ENCODE data around the gene LRRK1.
A peak's percentile ranks its signal among the peaks of the same experiment; 100 is the strongest.

Gene LRRK1

DNA sequence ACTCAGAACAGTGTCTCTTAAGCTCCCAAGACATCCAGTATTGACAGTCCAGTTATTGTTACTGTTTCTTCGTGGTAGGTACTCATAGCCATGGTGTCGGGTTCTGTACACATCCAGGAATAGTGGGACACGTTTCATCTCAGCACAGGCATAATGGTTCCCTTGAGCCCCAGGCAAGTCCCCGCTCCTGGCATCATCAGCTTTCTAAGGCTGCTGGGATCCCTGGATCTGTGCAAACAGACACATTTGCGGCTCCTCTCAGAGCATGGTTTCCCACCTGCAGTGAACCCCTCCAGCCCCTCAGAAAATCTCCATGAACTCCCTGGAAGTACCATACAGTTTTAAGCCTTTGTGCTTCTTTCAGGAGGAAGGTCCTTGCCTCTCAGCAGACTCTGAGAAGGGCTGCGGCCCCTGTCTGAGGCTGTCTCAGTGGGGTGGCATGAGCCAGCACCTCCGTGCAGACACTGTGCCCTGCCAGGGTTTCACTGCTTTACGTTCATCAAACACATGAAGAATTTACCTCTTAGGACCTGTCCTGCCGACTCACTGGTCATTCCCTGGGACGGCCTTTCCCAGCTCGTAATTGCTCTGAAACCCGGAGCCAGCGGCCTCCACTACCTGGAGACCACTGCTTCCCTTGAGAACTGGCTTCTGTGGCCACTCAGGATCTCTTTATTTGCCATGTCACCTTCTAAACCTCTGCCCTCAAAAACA is 124.9 kb downstream of the LRRK1 start:
- no peak for DNase-seq (ENCODE audit: low read depth)
- H3K4me3 ChIP-seq (ENCODE audit: low read depth, low read length): no peak overlapping the region
- TF ChIP-seq, protein P1, sequence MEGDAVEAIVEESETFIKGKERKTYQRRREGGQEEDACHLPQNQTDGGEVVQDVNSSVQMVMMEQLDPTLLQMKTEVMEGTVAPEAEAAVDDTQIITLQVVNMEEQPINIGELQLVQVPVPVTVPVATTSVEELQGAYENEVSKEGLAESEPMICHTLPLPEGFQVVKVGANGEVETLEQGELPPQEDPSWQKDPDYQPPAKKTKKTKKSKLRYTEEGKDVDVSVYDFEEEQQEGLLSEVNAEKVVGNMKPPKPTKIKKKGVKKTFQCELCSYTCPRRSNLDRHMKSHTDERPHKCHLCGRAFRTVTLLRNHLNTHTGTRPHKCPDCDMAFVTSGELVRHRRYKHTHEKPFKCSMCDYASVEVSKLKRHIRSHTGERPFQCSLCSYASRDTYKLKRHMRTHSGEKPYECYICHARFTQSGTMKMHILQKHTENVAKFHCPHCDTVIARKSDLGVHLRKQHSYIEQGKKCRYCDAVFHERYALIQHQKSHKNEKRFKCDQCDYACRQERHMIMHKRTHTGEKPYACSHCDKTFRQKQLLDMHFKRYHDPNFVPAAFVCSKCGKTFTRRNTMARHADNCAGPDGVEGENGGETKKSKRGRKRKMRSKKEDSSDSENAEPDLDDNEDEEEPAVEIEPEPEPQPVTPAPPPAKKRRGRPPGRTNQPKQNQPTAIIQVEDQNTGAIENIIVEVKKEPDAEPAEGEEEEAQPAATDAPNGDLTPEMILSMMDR (conservative IDR thresholded peaks at IDR 0.05; ENCODE audit: low read depth, low read length): no peak

DNA sequence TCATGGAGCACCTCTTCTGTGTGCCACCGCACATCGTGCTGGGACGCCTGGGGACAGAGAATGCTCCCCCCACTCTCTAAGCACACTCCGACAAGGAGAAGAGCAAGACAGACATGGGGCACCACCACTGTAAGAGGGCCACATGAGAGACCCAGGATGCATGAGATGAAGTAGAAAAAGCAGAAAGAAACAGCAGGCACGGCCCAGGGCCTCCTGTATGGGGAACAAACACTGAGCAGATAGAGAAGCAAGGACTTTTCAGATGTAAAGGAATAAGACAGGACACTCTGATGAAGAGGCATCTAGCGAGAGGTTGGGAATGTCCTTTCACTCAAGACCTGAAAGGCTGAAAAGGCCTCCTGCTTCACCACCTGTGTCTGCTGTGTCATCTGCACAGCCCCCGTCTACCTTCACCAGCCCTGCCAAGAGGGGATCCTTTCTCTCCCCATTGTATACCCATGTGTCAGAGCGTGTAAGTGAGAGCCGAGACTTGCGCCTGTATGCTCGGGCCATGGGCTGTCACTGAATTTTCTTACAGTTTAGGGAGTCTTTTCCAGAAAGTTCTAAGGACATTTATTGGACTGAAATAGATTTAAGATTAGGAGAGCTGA is 125.6 kb downstream of the LRRK1 start:
- H3K4me3 ChIP-seq (ENCODE audit: low read depth, low read length): no peak overlapping the region
- TF ChIP-seq, protein P1 (conservative IDR thresholded peaks at IDR 0.05; ENCODE audit: low read depth, low read length): no peak
- no peak for DNase-seq (ENCODE audit: low read depth)

DNA sequence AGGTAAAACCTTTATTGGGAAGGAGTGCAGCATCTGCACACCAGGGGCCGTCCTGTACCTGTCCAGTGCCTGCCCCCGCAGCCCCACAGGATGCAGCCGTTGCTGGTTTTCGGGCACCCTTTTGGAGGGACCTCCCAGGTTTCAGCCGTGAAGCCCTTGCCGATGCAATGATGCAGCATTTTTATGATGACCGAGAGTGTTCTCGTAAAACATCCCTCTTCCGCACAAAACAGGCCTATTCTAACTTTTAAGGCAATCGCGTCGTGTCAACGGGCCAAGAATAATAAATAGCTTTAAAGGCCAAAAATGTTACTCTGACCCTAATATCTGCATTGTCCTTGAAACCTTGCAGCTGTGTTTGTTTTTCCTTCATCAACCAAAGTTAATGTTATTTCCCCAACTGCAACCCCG is 126.1 kb downstream of the LRRK1 start:
- no peak overlapping the region for H3K4me3 ChIP-seq (ENCODE audit: low read depth, low read length)
- TF ChIP-seq, protein P1 (conservative IDR thresholded peaks at IDR 0.05; ENCODE audit: low read depth, low read length): peak; percentile 8
- DNase-seq (ENCODE audit: low read depth): peak; percentile 88

DNA sequence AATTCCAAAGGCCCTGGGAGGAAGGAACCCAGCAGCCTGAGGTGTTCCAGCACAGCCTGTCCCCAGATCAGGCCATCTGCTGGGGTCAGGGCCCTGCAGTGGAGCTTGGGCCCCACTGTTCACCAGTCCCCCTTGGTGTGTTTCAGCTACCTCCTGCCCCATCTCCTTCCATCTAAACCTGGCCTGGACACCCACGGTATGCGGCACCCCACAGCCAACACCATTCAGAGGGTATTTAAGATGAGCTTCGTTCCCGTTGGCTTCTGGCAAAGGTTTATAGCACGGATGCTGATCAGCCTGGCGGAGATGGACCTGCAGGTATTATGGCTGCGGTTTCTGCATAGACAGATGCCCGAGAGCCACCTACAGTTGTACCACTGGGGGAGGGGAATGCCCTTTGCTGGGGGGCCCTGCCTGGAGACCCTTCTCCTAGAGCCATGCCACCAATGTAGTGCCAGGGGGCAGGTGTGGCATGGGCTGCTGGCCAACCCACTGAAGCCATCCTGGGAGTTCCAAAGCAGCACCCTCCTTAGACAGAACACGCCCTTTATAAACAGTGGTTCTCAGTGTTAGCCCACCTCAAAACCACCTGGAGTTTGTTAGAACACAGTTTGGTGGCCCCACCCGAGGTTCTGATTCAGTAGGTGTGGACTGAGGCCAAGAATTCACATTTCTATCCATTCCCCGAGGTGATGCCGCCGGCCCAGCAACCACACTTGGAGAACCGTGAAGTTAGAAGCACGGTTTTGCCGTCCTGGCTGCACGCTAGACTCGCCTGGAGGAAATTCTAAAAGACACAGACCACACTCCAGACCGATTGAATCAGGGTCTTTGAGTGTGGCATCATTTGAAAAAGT is 126.9 kb downstream of the LRRK1 start:
- DNase-seq (ENCODE audit: low read depth): no peak
- TF ChIP-seq, protein P1 (conservative IDR thresholded peaks at IDR 0.05; ENCODE audit: low read depth, low read length): no peak
- no peak overlapping the region for H3K4me3 ChIP-seq (ENCODE audit: low read depth, low read length)

DNA sequence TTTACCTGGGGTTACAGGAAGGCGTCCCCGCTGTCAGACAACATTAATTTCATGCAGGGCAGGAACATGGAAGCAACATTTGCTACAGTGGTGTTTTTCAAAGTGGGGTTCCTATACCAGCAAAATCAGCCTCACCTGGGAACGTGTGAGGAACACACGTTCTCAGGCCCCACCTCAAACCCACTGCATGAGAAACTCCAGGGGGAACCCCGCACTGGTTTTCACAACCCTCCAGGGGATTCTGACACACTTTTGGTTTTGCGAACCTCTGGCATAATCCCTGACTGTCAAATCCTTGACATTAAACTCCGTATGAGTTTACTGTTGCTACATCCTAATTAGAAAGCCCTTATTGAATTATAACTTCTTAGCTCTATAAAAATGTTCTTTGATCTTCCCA is 127.7 kb downstream of the LRRK1 start:
- TF ChIP-seq, protein P1 (conservative IDR thresholded peaks at IDR 0.05; ENCODE audit: low read depth, low read length): no peak
- no peak for DNase-seq (ENCODE audit: low read depth)

DNA sequence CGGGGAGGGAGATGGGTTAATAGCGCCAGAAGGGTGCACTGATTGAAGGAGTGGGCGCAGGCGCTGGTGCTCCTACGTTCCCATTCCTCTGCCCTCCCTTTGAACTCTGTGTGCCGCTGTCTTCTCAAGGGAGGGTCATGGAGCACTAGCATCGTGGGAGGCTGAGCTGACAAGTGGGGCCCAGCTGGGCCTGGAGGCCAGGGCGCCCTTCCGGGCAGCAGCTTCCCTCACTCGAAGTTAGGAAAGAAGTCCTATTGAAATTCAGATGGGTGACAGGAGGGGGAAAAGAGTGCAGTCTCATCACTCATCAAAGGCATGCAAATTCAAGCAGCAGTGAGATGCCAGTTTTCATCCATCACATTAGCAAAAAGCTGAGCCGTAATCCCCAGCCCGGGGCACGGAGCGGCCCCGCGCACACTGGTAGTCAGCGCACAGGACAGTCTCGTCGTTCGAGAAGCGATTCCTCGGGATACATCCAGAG is 128.2 kb downstream of the LRRK1 start:
- H3K4me3 ChIP-seq (ENCODE audit: low read depth, low read length): no peak overlapping the region
- TF ChIP-seq, protein P1 (conservative IDR thresholded peaks at IDR 0.05; ENCODE audit: low read depth, low read length): no peak
- DNase-seq (ENCODE audit: low read depth): peak; percentile 31

More for the DNA sequence above, 127.7 kb downstream of the LRRK1 start:
- H3K4me3 ChIP-seq (ENCODE audit: low read depth, low read length): no peak overlapping the region
